Naive thymus-derived CD4-positive, alpha-beta T cell (primary cell): ENCODE data around the gene ABCF1. TPM values are rescaled to one million over a fixed set of nuclear protein-coding genes. Genes with fewer than 3 reads are reported as not detected.

Experiments used
- ATAC-seq: fragments of 150-1000 bp; cut with Tn5 transposase; 2 replicates; pipeline ENCODE4 v1.10.0; 2021; ENCODE audit warnings: mild to moderate bottlenecking, moderate library complexity
- CTCF ChIA-PET: fragments of 350-600 bp; sonication (Branson Sonifier 250); formaldehyde crosslinking; loops from one replicate; lab custom pipeline; 2021; ENCODE audit warnings: antibody characterized with exemption; lab: Charles Lee
- POLR2A ChIA-PET: fragments of 350-600 bp; sonication (Branson Sonifier 250); formaldehyde crosslinking; loops from one replicate; lab custom pipeline; 2021; ENCODE audit warnings: antibody characterized with exemption, inconsistent platforms; lab: Charles Lee
- DNase-seq, 9 donors: peaks; one replicate each; pipeline versions ENCODE4 v3.0.0 to v3.0.0-alpha.2; 2020 to 2022; ENCODE audit warnings: mixed read lengths in 1 of 9
- H3K27ac ChIP-seq: one replicate; pipeline ENCODE4 v1.7.0; 2013; ENCODE audit warnings: mild to moderate bottlenecking, low read depth, low read length, moderate library complexity
- H3K27me3 ChIP-seq, 2 donors: one replicate each; pipeline ENCODE4 v1.7.0; 2013; ENCODE audit warnings: low read length in 2 of 2, mild to moderate bottlenecking in 2 of 2, moderate library complexity in 2 of 2; ENCODE audit not compliant: control insufficient read depth in 2 of 2, insufficient read depth in 2 of 2
- H3K36me3 ChIP-seq, 3 experiments: 1 replicate in 2 of 3; 2 replicates in 1 of 3; pipeline ENCODE4 v1.7.0; 2013; ENCODE audit warnings: low read length in 3 of 3, mild to moderate bottlenecking in 3 of 3, moderate library complexity in 1 of 3; ENCODE audit not compliant: insufficient read depth in 3 of 3, control insufficient read depth in 2 of 3
- H3K4me1 ChIP-seq, 2 donors: one replicate each; pipeline ENCODE4 v1.7.0; 2013; ENCODE audit warnings: low read length in 2 of 2, mild to moderate bottlenecking in 2 of 2, moderate library complexity in 1 of 2; ENCODE audit not compliant: control insufficient read depth in 2 of 2, insufficient read depth in 2 of 2
- H3K4me3 ChIP-seq: 2 replicates; pipeline ENCODE4 v1.7.0; 2013; ENCODE audit warnings: mild to moderate bottlenecking, low read length
- H3K9me3 ChIP-seq, 3 experiments: 1 replicate in 2 of 3; 2 replicates in 1 of 3; pipeline ENCODE4 v1.7.0; 2013; ENCODE audit warnings: low read length in 3 of 3; ENCODE audit not compliant: control insufficient read depth in 2 of 3
- H3K27ac Mint-ChIP-seq, 9 donors: one replicate each; pipeline ENCODE4 v1.8.0; 2020 to 2022; ENCODE audit warnings: mixed read lengths in 9 of 9, mild to moderate bottlenecking in 8 of 9, moderate library complexity in 5 of 9, inconsistent platforms in 2 of 9
- H3K27me3 Mint-ChIP-seq, 5 donors: one replicate each; pipeline ENCODE4 v1.8.0; 2021 to 2022; ENCODE audit warnings: mixed read lengths in 5 of 5, mild to moderate bottlenecking in 1 of 5
- H3K36me3 Mint-ChIP-seq, 5 donors: one replicate each; pipeline ENCODE4 v1.8.0; 2020 to 2022; ENCODE audit warnings: mixed read lengths in 5 of 5, mild to moderate bottlenecking in 3 of 5, inconsistent platforms in 1 of 5
- H3K4me1 Mint-ChIP-seq, 7 donors: one replicate each; pipeline ENCODE4 v1.8.0; 2020 to 2022; ENCODE audit warnings: mixed read lengths in 7 of 7, mild to moderate bottlenecking in 3 of 7, inconsistent platforms in 1 of 7
- H3K4me3 Mint-ChIP-seq, 10 donors: one replicate each; pipeline ENCODE4 v1.8.0; 2020 to 2022; ENCODE audit warnings: mild to moderate bottlenecking in 10 of 10, mixed read lengths in 10 of 10, moderate library complexity in 6 of 10, inconsistent platforms in 2 of 10
- H3K9me3 Mint-ChIP-seq, 11 donors: one replicate each; pipeline ENCODE4 v1.8.0; 2020 to 2022; ENCODE audit warnings: mixed read lengths in 11 of 11, mild to moderate bottlenecking in 4 of 11, inconsistent platforms in 1 of 11, moderate library complexity in 1 of 11
- intact Hi-C, 2 donors: fragments of 100-400 bp; cut with micrococcal nuclease; formaldehyde crosslinking; loops; one replicate each; pipeline ENCODE4 v1.15.1; 2023
- microRNA-seq: library from miRNA; unstranded; fragments of <30 nt; microRNA quantifications from one replicate; pipeline ENCODE4 v1.2.0, GENCODE V29; 2022; ENCODE audit warnings: borderline microRNAs expressed
- polyA plus RNA-seq, 2 donors: library from polyadenylated mRNA; unstranded; fragments of 300-500 nt; fragmentation: Illumina TruSeq; gene quantifications; one replicate each; pipeline ENCODE4 v1.2.3, GENCODE V29; 2021
- total RNA-seq, 6 experiments: library from RNA in 5 of 6; stranded (reverse) in 5 of 6; gene quantifications; 1 replicate in 5 of 6; 2 replicates in 1 of 6; pipeline ENCODE4 v1.2.3 and lab custom pipeline; 2021 to 2026

ABCF1 gene
- total and polyA plus RNA-seq, 7 experiments from 2014 or later = 25.2 to 116 (median 73.8) TPM

- peaks cover 0 to 9% of the 10 kb centered on the region in 2 donors for H3K4me1 ChIP-seq
- DNase-seq (peak in 3 of 9 donors; percentile 2 to 24 (median 15)), ATAC-seq (peak; percentile 70)
- Mint-ChIP-seq H3K36me3 (peaks cover 0 to 12% (median 12%) of the 10 kb centered on the region in 5 donors), H3K27ac (peak overlapping the region in 7 of 9 donors; percentile 3 to 77 (median 43)), H3K27me3 (no peaks in the 10 kb centered on the region), H3K4me3 (no peak overlapping the region), H3K4me1 (peaks cover 13 to 32% (median 25%) of the 10 kb centered on the region in 7 donors), H3K9me3 (no peaks in the 10 kb centered on the region)
- CTCF ChIA-PET = interaction anchor here (0.6 to 2.1 kb wide), 10 partner anchors 27 to 485 kb away, joined by 3 to 6 read pairs (median 3); no protein-coding TSS in a partner anchor
- POLR2A ChIA-PET = interaction anchor here (0.6 to 1.6 kb wide), 4 partner anchors 12 to 71 kb away, joined by 3 to 8 read pairs (median 5); partner anchors contain the start of genes MRPS18B and PPP1R10
- intact Hi-C loops = no loop called here
- H3K36me3 ChIP-seq = peaks cover 0 to 10% (median 0%) of the 10 kb centered on the region in 3 experiments
- H3K27ac ChIP-seq = peak overlapping the region; percentile 11
- no peaks in the 10 kb centered on the region for H3K9me3 ChIP-seq
- no peaks in the 10 kb centered on the region for H3K27me3 ChIP-seq
- no peak overlapping the region for H3K4me3 ChIP-seq
Observed at GRCh38 chr6:30640481-30640880, 69.2 kb downstream of the ABCF1 start.

DNA sequence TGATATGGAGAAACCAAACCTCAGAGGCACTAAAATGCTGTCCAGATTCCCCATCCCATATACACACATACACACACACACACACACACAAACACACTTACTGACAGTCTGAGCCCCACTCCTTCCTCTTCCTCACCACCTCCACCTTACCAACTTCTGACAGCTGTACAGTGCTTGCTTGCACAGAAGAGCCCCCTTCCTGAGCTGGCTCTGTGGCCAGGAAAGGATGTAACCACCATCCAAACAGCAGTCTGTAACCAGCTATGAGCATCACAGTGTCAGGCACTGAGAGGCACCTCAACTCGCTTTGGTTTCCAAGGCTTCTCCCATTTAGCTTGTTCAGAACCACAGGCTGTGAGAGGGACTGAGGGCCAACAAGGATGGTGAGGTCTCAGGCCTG lies 69.8 kb downstream of the ABCF1 start:
- Mint-ChIP-seq H3K27ac (peak overlapping the region in 8 of 9 donors; percentile 27 to 89 (median 62)), H3K27me3 (no peaks in the 10 kb centered on the region), H3K9me3 (no peaks in the 10 kb centered on the region), H3K4me3 (peak overlapping the region in 7 of 10 donors; percentile 1 to 57 (median 15)), H3K36me3 (peaks cover 0 to 8% (median 6%) of the 10 kb centered on the region in 5 donors), H3K4me1 (peaks cover 19 to 34% (median 31%) of the 10 kb centered on the region in 7 donors)
- H3K4me1 ChIP-seq = peaks cover 0 to 11% of the 10 kb centered on the region in 2 donors
- no peaks in the 10 kb centered on the region for H3K9me3 ChIP-seq
- intact Hi-C loops = no loop called here
- peak in 1 of 9 donors; percentile 12 for DNase-seq
- H3K27ac ChIP-seq = peak overlapping the region; percentile 11
- ChIA-PET POLR2A (interaction anchor here (0.6 to 1.6 kb wide), 9 partner anchors 11 to 150 kb away, joined by 3 to 8 read pairs (median 3); partner anchors contain the start of genes MRPS18B and PPP1R10), CTCF (interaction anchor here (0.6 to 2.1 kb wide), 11 partner anchors 28 to 485 kb away, joined by 3 to 6 read pairs (median 3); partner anchors contain the start of gene DHX16)
- no peak overlapping the region for H3K4me3 ChIP-seq
- no peak for ATAC-seq
- peaks cover 0 to 10% (median 0%) of the 10 kb centered on the region in 3 experiments for H3K36me3 ChIP-seq
- no peaks in the 10 kb centered on the region for H3K27me3 ChIP-seq

Small RNA genes lying within 50 kb of the gene (microRNA-seq; reads per million reads assigned to microRNA genes)
- gene MIR877 = 13.5 reads per million, percentile 26 among the genes with 10 or more reads in this experiment

Other genes starting within 250 kb of the ABCF1 start
- gene TRIM39, start 244.5 kb upstream of the ABCF1 start, total RNA-seq = 10 to 100 TPM; 12.8 to 42.1 (median 26.4) TPM
- gene TRIM39, start 244.5 kb upstream of the ABCF1 start, polyA plus RNA-seq = 10 to 100 TPM in 1 of 2 donors, 1 to 10 TPM in 1; 7.6 to 18.6 TPM
- gene RPP21, start 226.3 kb upstream of the ABCF1 start, total RNA-seq = 10 to 100 TPM; 39.7 to 61.2 (median 44.9) TPM
- gene RPP21, start 226.3 kb upstream of the ABCF1 start, polyA plus RNA-seq = 100 to 1,000 TPM in 1 of 2 donors, 10 to 100 TPM in 1; 74.9 to 114 TPM
- 1,000 to 10,000 TPM in 4 of 5 experiments, 100 to 1,000 TPM in 1; 614 to 1,412 (median 1,095) TPM for gene HLA-E, start 81.9 kb upstream of the ABCF1 start, total RNA-seq
- gene HLA-E, start 81.9 kb upstream of the ABCF1 start, polyA plus RNA-seq = 1,000 to 10,000 TPM; 3,020 to 3,096 TPM
- gene GNL1, start 15.0 kb upstream of the ABCF1 start, total RNA-seq = 100 to 1,000 TPM in 2 of 5 experiments, 10 to 100 TPM in 3; 56.0 to 190 (median 73.1) TPM
- 10 to 100 TPM; 27.7 to 29.6 TPM for gene GNL1, start 15.0 kb upstream of the ABCF1 start, polyA plus RNA-seq
- 10 to 100 TPM; 14.1 to 29.4 (median 23.3) TPM for gene PRR3, start 14.1 kb upstream of the ABCF1 start, total RNA-seq
- gene PRR3, start 14.1 kb upstream of the ABCF1 start, polyA plus RNA-seq = 10 to 100 TPM; 11.1 to 14.4 TPM
- 100 to 1,000 TPM; 108 to 286 (median 146) TPM for gene PPP1R10, start 45.8 kb downstream of the ABCF1 start, total RNA-seq
- 10 to 100 TPM; 21.6 to 23.6 TPM for gene PPP1R10, start 45.8 kb downstream of the ABCF1 start, polyA plus RNA-seq
- 10 to 100 TPM; 20.4 to 51.2 (median 47.7) TPM for gene MRPS18B, start 46.4 kb downstream of the ABCF1 start, total RNA-seq
- gene MRPS18B, start 46.4 kb downstream of the ABCF1 start, polyA plus RNA-seq = 100 to 1,000 TPM; 145 to 169 TPM
- gene ATAT1, start 55.4 kb downstream of the ABCF1 start, total RNA-seq = 10 to 100 TPM in 2 of 5 experiments, 1 to 10 TPM in 3; 7.0 to 12.0 (median 9.5) TPM
- 1 to 10 TPM; 1.3 to 1.9 TPM for gene ATAT1, start 55.4 kb downstream of the ABCF1 start, polyA plus RNA-seq
- gene C6orf136, start 75.7 kb downstream of the ABCF1 start, total RNA-seq = 10 to 100 TPM; 23.7 to 38.0 (median 32.1) TPM
- gene C6orf136, start 75.7 kb downstream of the ABCF1 start, polyA plus RNA-seq = 10 to 100 TPM; 12.3 to 22.5 TPM
- 10 to 100 TPM; 25.9 to 51.5 (median 46.7) TPM for gene DHX16, start 101.6 kb downstream of the ABCF1 start, total RNA-seq
- 10 to 100 TPM; 14.9 to 38.3 TPM for gene DHX16, start 101.6 kb downstream of the ABCF1 start, polyA plus RNA-seq
- 100 to 1,000 TPM in 2 of 5 experiments, 10 to 100 TPM in 3; 60.9 to 262 (median 95.3) TPM for gene PPP1R18, start 115.2 kb downstream of the ABCF1 start, total RNA-seq
- 10 to 100 TPM; 70.3 to 90.5 TPM for gene PPP1R18, start 115.2 kb downstream of the ABCF1 start, polyA plus RNA-seq
- gene NRM, start 119.5 kb downstream of the ABCF1 start, total RNA-seq = 10 to 100 TPM in 1 of 5 experiments, 1 to 10 TPM in 4; 2.3 to 29.4 (median 3.1) TPM
- gene NRM, start 119.5 kb downstream of the ABCF1 start, polyA plus RNA-seq = 1 to 10 TPM; 7.2 to 7.6 TPM
- gene MDC1, start 145.8 kb downstream of the ABCF1 start, total RNA-seq = 10 to 100 TPM; 40.3 to 78.9 (median 62.0) TPM
- gene MDC1, start 145.8 kb downstream of the ABCF1 start, polyA plus RNA-seq = 10 to 100 TPM in 1 of 2 donors, 1 to 10 TPM in 1; 4.5 to 11.0 TPM
- 100 to 1,000 TPM in 4 of 5 experiments, 10 to 100 TPM in 1; 86.7 to 930 (median 242) TPM for gene TUBB, start 148.9 kb downstream of the ABCF1 start, total RNA-seq
- 100 to 1,000 TPM; 107 to 151 TPM for gene TUBB, start 148.9 kb downstream of the ABCF1 start, polyA plus RNA-seq
- 100 to 1,000 TPM in 1 of 5 experiments, 10 to 100 TPM in 4; 59.4 to 204 (median 81.3) TPM for gene FLOT1, start 171.2 kb downstream of the ABCF1 start, total RNA-seq
- gene FLOT1, start 171.2 kb downstream of the ABCF1 start, polyA plus RNA-seq = 100 to 1,000 TPM; 107 to 132 TPM
- 10 to 100 TPM; 10.8 to 69.9 (median 26.7) TPM for gene IER3, start 173.1 kb downstream of the ABCF1 start, total RNA-seq
- 1 to 10 TPM; 2.2 to 2.8 TPM for gene IER3, start 173.1 kb downstream of the ABCF1 start, polyA plus RNA-seq